ENCODE measurements around the gene NOL4L.

Gene NOL4L

GRCh38 chr20:32574296-32575226 is 10.6 kb downstream of the NOL4L start:
- DNase-seq = peak; percentile 76

GRCh38 chr20:32573167-32573851 is 11.8 kb downstream of the NOL4L start:
- no peak for DNase-seq

GRCh38 chr20:32572271-32572968 is 12.7 kb downstream of the NOL4L start:
- DNase-seq = no peak

- no peak for DNase-seq
These were observed 13.6 kb downstream of the NOL4L start for GRCh38 chr20:32571566-32571965.

- no peak for DNase-seq
These were observed 14.5 kb downstream of the NOL4L start for GRCh38 chr20:32570401-32571190.

- no peak for DNase-seq
These were observed 15.5 kb downstream of the NOL4L start for GRCh38 chr20:32569380-32570305.

- DNase-seq = no peak
These were observed 16.1 kb downstream of the NOL4L start for GRCh38 chr20:32569018-32569379.

- no peak for DNase-seq
These were observed 17.6 kb downstream of the NOL4L start for GRCh38 chr20:32567384-32568178.

GRCh38 chr20:32566379-32567374 is 18.5 kb downstream of the NOL4L start:
- DNase-seq = no peak

GRCh38 chr20:32565735-32566032 is 19.4 kb downstream of the NOL4L start:
- no peak for DNase-seq

GRCh38 chr20:32564921-32565734 is 20.0 kb downstream of the NOL4L start:
- no peak for DNase-seq

- no peak for DNase-seq
These were observed 20.7 kb downstream of the NOL4L start for GRCh38 chr20:32564440-32564839.

- no peak for DNase-seq
These were observed 21.5 kb downstream of the NOL4L start for GRCh38 chr20:32563311-32564272.

GRCh38 chr20:32562495-32562911 is 22.6 kb downstream of the NOL4L start:
- DNase-seq = no peak

GRCh38 chr20:32560989-32561830 is 23.9 kb downstream of the NOL4L start:
- DNase-seq = peak; percentile 89

GRCh38 chr20:32560482-32560988 is 24.6 kb downstream of the NOL4L start:
- no peak for DNase-seq
